ENCODE measurements around the gene ARHGEF33. TPM values are rescaled to one million over a fixed set of nuclear protein-coding genes. Genes with fewer than 3 reads are reported as not detected.

ARHGEF33 gene
- total and polyA plus RNA-seq, 2 experiments from 2014 or later = 0.54 to 0.75 TPM

GRCh38 chr2:38968021-38968420 lies 78.3 kb downstream of the ARHGEF33 start:
- 96 to 98% methylated on average over 2 of the region's 2 CpGs for WGBS, 2 experiments (ENCODE audit: low coverage in 1 of 2, low lambda C conversion rate in 2 of 2, missing lambda C conversion rate in 2 of 2)
- Histone ChIP-seq H4K20me1 (ENCODE audit: insufficient read depth) (no peaks in the 10 kb centered on the region), H3K79me2 (ENCODE audit: insufficient read depth) (no peaks in the 10 kb centered on the region), H2AFZ (no peak overlapping the region), H3F3A (ENCODE audit: insufficient read depth) (no peaks in the 10 kb centered on the region), H3K4me2 (ENCODE audit: unreplicated experiment) (no peak overlapping the region), H3K27me3 (replicated peaks; ENCODE audit: insufficient read depth) (no peaks in the 10 kb centered on the region), H3K9me2 (ENCODE audit: insufficient read depth) (no peaks in the 10 kb centered on the region), H3K4me3 (no peak overlapping the region), H3K27ac (no peak overlapping the region), H3K36me3 (ENCODE audit: low read depth) (no peaks in the 10 kb centered on the region), H3K9me3 (ENCODE audit: low read depth) (no peaks in the 10 kb centered on the region), H3K9ac (no peak overlapping the region), H3K4me1 (ENCODE audit: insufficient read depth) (no peaks in the 10 kb centered on the region)
- in situ Hi-C loops (cut with MboI) = no loop called here
- no peak for DNase-seq
- TF ChIP-seq EZH2 (IDR thresholded peaks at IDR 0.05; ENCODE audit: insufficient read depth, poor library complexity, severe bottlenecking) (no peak), EZH2phosphoT487 (IDR thresholded peaks at IDR 0.05; ENCODE audit: insufficient read depth, low read depth) (no peak)

- no peak for DNase-seq
- Histone ChIP-seq H3K9ac (no peak overlapping the region), H3K79me2 (ENCODE audit: insufficient read depth) (no peaks in the 10 kb centered on the region), H3K9me3 (ENCODE audit: low read depth) (no peaks in the 10 kb centered on the region), H4K20me1 (ENCODE audit: insufficient read depth) (no peaks in the 10 kb centered on the region), H3K27ac (no peak overlapping the region), H2AFZ (no peak overlapping the region), H3K36me3 (ENCODE audit: low read depth) (no peaks in the 10 kb centered on the region), H3K4me2 (ENCODE audit: unreplicated experiment) (no peak overlapping the region), H3K9me2 (ENCODE audit: insufficient read depth) (no peaks in the 10 kb centered on the region), H3K4me3 (no peak overlapping the region), H3K4me1 (ENCODE audit: insufficient read depth) (no peaks in the 10 kb centered on the region), H3K27me3 (replicated peaks; ENCODE audit: insufficient read depth) (no peaks in the 10 kb centered on the region), H3F3A (ENCODE audit: insufficient read depth) (no peaks in the 10 kb centered on the region)
- TF ChIP-seq EZH2 (IDR thresholded peaks at IDR 0.05; ENCODE audit: insufficient read depth, poor library complexity, severe bottlenecking) = no peak
- TF ChIP-seq EZH2phosphoT487 (IDR thresholded peaks at IDR 0.05; ENCODE audit: insufficient read depth, low read depth) = no peak
- whole genome bisulfite sequencing, 2 experiments (ENCODE audit: low coverage in 1 of 2, low lambda C conversion rate in 2 of 2, missing lambda C conversion rate in 2 of 2) = 94 to 97% methylated on average over 4 of the region's 4 CpGs
- in situ Hi-C loops (cut with MboI) = no loop called here
Measured at GRCh38 chr2:38971377-38971776, 81.7 kb downstream of the ARHGEF33 start.

DNA sequence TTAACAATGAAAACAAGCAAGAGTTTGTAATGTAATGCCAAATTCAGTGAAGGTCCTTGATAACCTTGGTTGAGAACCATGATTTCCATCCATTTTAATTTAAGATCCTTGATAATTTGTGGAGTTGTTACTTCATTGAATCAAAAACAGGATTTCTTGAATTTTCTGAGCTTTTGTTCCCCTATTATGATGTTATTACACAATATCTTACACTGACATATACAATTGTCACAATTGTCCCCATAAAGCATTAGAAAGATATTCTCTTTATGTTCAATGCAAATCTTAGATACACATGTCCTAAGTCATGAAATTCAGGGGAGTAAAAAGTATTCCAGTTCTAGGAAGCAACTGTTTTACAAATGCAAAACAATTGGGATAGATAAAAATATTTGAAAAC lies 83.6 kb downstream of the ARHGEF33 start:
- H3K4me2 ChIP-seq (ENCODE audit: unreplicated experiment) = no peak overlapping the region
- no peaks in the 10 kb centered on the region for H4K20me1 ChIP-seq (ENCODE audit: insufficient read depth)
- no peak overlapping the region for H3K27ac ChIP-seq
- no peaks in the 10 kb centered on the region for H3K4me1 ChIP-seq (ENCODE audit: insufficient read depth)
- no peaks in the 10 kb centered on the region for H3K36me3 ChIP-seq (ENCODE audit: low read depth)
- no peaks in the 10 kb centered on the region for H3K27me3 ChIP-seq (replicated peaks; ENCODE audit: insufficient read depth)
- H3F3A ChIP-seq (ENCODE audit: insufficient read depth) = no peaks in the 10 kb centered on the region
- H3K9ac ChIP-seq = no peak overlapping the region
- in situ Hi-C loops (cut with MboI) = no loop called here
- no peak for TF ChIP-seq EZH2phosphoT487 (IDR thresholded peaks at IDR 0.05; ENCODE audit: insufficient read depth, low read depth)
- no peak for TF ChIP-seq EZH2 (IDR thresholded peaks at IDR 0.05; ENCODE audit: insufficient read depth, poor library complexity, severe bottlenecking)
- no peaks in the 10 kb centered on the region for H3K9me2 ChIP-seq (ENCODE audit: insufficient read depth)
- H3K79me2 ChIP-seq (ENCODE audit: insufficient read depth) = no peaks in the 10 kb centered on the region
- no peak overlapping the region for H2AFZ ChIP-seq
- no peak overlapping the region for H3K4me3 ChIP-seq
- no peak for DNase-seq
- H3K9me3 ChIP-seq (ENCODE audit: low read depth) = no peaks in the 10 kb centered on the region

- DNase-seq = no peak
- H3K4me1 ChIP-seq (ENCODE audit: insufficient read depth) = no peaks in the 10 kb centered on the region
- H3K79me2 ChIP-seq (ENCODE audit: insufficient read depth) = no peaks in the 10 kb centered on the region
- H3K4me2 ChIP-seq (ENCODE audit: unreplicated experiment) = no peak overlapping the region
- no peaks in the 10 kb centered on the region for H3K9me3 ChIP-seq (ENCODE audit: low read depth)
- H3K27me3 ChIP-seq (replicated peaks; ENCODE audit: insufficient read depth) = no peaks in the 10 kb centered on the region
- no peaks in the 10 kb centered on the region for H3K36me3 ChIP-seq (ENCODE audit: low read depth)
- in situ Hi-C loops (cut with MboI) = no loop called here
- no peak overlapping the region for H3K9ac ChIP-seq
- TF ChIP-seq EZH2 (IDR thresholded peaks at IDR 0.05; ENCODE audit: insufficient read depth, poor library complexity, severe bottlenecking) (no peak), EZH2phosphoT487 (IDR thresholded peaks at IDR 0.05; ENCODE audit: insufficient read depth, low read depth) (no peak)
- 78% methylated on average over 6 of the region's 6 CpGs for WGBS, 2 experiments (ENCODE audit: low coverage in 1 of 2, low lambda C conversion rate in 2 of 2, missing lambda C conversion rate in 2 of 2)
- H3K27ac ChIP-seq = no peak overlapping the region
- H3F3A ChIP-seq (ENCODE audit: insufficient read depth) = no peaks in the 10 kb centered on the region
- no peak overlapping the region for H2AFZ ChIP-seq
- H3K4me3 ChIP-seq = no peak overlapping the region
- no peaks in the 10 kb centered on the region for H4K20me1 ChIP-seq (ENCODE audit: insufficient read depth)
- no peaks in the 10 kb centered on the region for H3K9me2 ChIP-seq (ENCODE audit: insufficient read depth)
Measured at GRCh38 chr2:38975042-38975441, 85.4 kb downstream of the ARHGEF33 start.

- Histone ChIP-seq H3K27ac (no peak overlapping the region), H3K4me2 (ENCODE audit: unreplicated experiment) (no peak overlapping the region), H3K4me3 (no peak overlapping the region), H3K4me1 (ENCODE audit: insufficient read depth) (no peaks in the 10 kb centered on the region), H4K20me1 (ENCODE audit: insufficient read depth) (no peaks in the 10 kb centered on the region), H3F3A (ENCODE audit: insufficient read depth) (no peaks in the 10 kb centered on the region), H3K36me3 (ENCODE audit: low read depth) (0 out of 2 replicates have a peak, but pooled peaks cover 2% of the 10 kb centered on the region), H3K9me3 (ENCODE audit: low read depth) (no peaks in the 10 kb centered on the region), H3K9me2 (ENCODE audit: insufficient read depth) (no peaks in the 10 kb centered on the region), H3K79me2 (ENCODE audit: insufficient read depth) (no peaks in the 10 kb centered on the region), H2AFZ (no peak overlapping the region), H3K9ac (no peak overlapping the region), H3K27me3 (replicated peaks; ENCODE audit: insufficient read depth) (no peaks in the 10 kb centered on the region)
- in situ Hi-C loops (cut with MboI) = no loop called here
- DNase-seq = no peak
- TF ChIP-seq EZH2 (IDR thresholded peaks at IDR 0.05; ENCODE audit: insufficient read depth, poor library complexity, severe bottlenecking) (no peak), EZH2phosphoT487 (IDR thresholded peaks at IDR 0.05; ENCODE audit: insufficient read depth, low read depth) (no peak)
- 92 to 100% methylated on average over 3 of the region's 3 CpGs for WGBS, 2 experiments (ENCODE audit: low coverage in 1 of 2, low lambda C conversion rate in 2 of 2, missing lambda C conversion rate in 2 of 2)
Measured at GRCh38 chr2:38977047-38977446, 87.4 kb downstream of the ARHGEF33 start.

Data from GM23248 (cell line).